ENCODE measurements around the gene BTBD9. TPM values are rescaled to one million over a fixed set of nuclear protein-coding genes. Genes with fewer than 3 reads are reported as not detected.

The BTBD9 gene
- total RNA-seq, 4 donors from 2014 or later, result 9.2 to 16.3 (median 11.6) TPM

GRCh38 chr6:38676974-38677544, 37.3 kb upstream of the BTBD9 start:
- Histone ChIP-seq H3K36me3 (peaks cover 0 to 75% (median 0%) of the 10 kb centered on the region in 3 donors), H3K4me3 (no peak overlapping the region), H3K27ac (no peak overlapping the region), H3K27me3 (no peaks in the 10 kb centered on the region), H3K4me1 (no peaks in the 10 kb centered on the region), H3K9me3 (no peaks in the 10 kb centered on the region)
- intact Hi-C loops (cut with DNase I), result no loop called here
- WGBS, 2 donors, result 75 to 89% methylated on average over 1 of the region's 1 CpG
- no peak for DNase-seq
- TF ChIP-seq, protein P1, sequence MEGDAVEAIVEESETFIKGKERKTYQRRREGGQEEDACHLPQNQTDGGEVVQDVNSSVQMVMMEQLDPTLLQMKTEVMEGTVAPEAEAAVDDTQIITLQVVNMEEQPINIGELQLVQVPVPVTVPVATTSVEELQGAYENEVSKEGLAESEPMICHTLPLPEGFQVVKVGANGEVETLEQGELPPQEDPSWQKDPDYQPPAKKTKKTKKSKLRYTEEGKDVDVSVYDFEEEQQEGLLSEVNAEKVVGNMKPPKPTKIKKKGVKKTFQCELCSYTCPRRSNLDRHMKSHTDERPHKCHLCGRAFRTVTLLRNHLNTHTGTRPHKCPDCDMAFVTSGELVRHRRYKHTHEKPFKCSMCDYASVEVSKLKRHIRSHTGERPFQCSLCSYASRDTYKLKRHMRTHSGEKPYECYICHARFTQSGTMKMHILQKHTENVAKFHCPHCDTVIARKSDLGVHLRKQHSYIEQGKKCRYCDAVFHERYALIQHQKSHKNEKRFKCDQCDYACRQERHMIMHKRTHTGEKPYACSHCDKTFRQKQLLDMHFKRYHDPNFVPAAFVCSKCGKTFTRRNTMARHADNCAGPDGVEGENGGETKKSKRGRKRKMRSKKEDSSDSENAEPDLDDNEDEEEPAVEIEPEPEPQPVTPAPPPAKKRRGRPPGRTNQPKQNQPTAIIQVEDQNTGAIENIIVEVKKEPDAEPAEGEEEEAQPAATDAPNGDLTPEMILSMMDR (IDR thresholded peaks at IDR 0.05), result no peak
- no peak for TF ChIP-seq POLR2A (IDR thresholded peaks at IDR 0.05)

- Histone ChIP-seq H3K9me3 (no peaks in the 10 kb centered on the region), H3K27me3 (no peaks in the 10 kb centered on the region), H3K4me1 (no peaks in the 10 kb centered on the region), H3K36me3 (peaks cover 0 to 69% (median 0%) of the 10 kb centered on the region in 3 donors), H3K27ac (peak overlapping the region in 1 of 4 donors; percentile 56), H3K4me3 (no peak overlapping the region)
- TF ChIP-seq, protein P1 (IDR thresholded peaks at IDR 0.05), result no peak
- TF ChIP-seq POLR2A (IDR thresholded peaks at IDR 0.05), result no peak
- intact Hi-C loops (cut with DNase I), result no loop called here
- 57 to 80% methylated on average over 2 of the region's 2 CpGs for WGBS, 2 donors
- DNase-seq, result no peak
Measured at GRCh38 chr6:38676236-38676973, 36.7 kb upstream of the BTBD9 start.

DNA sequence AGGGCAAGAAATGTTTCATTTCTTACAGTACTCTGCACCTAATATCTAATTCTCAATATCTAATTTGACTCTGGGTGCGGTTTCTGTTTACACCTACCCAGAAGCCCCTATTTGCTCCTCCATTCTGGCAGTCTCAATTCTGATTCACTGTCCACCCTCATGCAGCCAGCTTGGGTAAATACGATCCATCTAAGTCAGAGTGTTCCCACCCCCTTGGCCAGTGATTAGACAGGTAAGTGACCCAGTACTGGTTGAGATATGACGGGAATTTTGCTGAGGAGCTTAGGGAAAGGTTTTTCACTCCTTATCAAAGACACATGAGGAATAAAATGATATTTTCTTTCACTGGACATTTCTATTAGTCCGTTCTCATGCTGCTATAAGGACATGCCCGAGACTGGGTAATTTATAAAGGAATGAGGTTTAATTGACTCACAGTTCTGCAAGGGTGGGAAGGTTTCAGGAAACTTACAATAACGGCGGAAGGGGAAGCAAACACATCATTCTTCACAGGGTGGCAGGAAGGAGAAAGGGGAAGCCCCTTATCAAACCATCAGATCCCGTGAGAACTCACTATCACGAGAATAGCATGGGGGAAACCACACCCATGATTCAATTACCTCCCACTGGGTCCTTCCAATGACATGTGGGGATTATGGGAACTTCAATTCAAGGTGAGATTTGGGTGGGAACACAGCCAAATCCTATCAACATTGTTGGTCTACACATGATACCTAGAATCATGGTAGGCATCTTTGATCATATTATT, 33.9 kb upstream of the BTBD9 start:
- intact Hi-C loops (cut with DNase I), result no loop called here
- WGBS, 2 donors, result 31 to 38% methylated on average over 6 to 9 of the region's 9 CpGs
- Histone ChIP-seq H3K4me1 (no peaks in the 10 kb centered on the region), H3K27ac (no peak overlapping the region), H3K36me3 (peaks cover 0 to 42% (median 0%) of the 10 kb centered on the region in 3 donors), H3K27me3 (no peaks in the 10 kb centered on the region), H3K4me3 (no peak overlapping the region), H3K9me3 (no peaks in the 10 kb centered on the region)
- no peak for DNase-seq
- no peak for TF ChIP-seq POLR2A (IDR thresholded peaks at IDR 0.05)
- TF ChIP-seq, protein P1 (IDR thresholded peaks at IDR 0.05), result no peak

GRCh38 chr6:38671885-38672467, 32.2 kb upstream of the BTBD9 start:
- no peak for DNase-seq
- H3K27ac ChIP-seq, result no peak overlapping the region
- no peaks in the 10 kb centered on the region for H3K9me3 ChIP-seq
- no peak overlapping the region for H3K4me3 ChIP-seq
- no peak for TF ChIP-seq POLR2A (IDR thresholded peaks at IDR 0.05)
- TF ChIP-seq, protein P1 (IDR thresholded peaks at IDR 0.05), result peak; percentile 28 to 70 (median 53)
- H3K27me3 ChIP-seq, result no peaks in the 10 kb centered on the region
- no peaks in the 10 kb centered on the region for H3K4me1 ChIP-seq
- WGBS, 2 donors, result 0 to 8% methylated on average over 2 of the region's 2 CpGs
- intact Hi-C loops (cut with DNase I), result no loop called here
- peaks cover 0 to 26% (median 0%) of the 10 kb centered on the region in 3 donors for H3K36me3 ChIP-seq
